GM23248 (cell line): Measurements from ENCODE around the gene KLHL41.

ENCODE experiments used
- EZH2 ChIP-seq: fragments of 200-600 bp; sonication (generic); IDR thresholded peaks from 2 replicates; pipeline ENCODE4 v1.6.1; 2018; ENCODE audit warnings: antibody characterized with exemption, mild to moderate bottlenecking; ENCODE audit not compliant: insufficient read depth, poor library complexity, severe bottlenecking
- EZH2phosphoT487 ChIP-seq: fragments of 200-600 bp; sonication (generic); IDR thresholded peaks from 2 replicates; pipeline ENCODE4 v1.6.1; 2018; ENCODE audit warnings: antibody characterized with exemption, moderate library complexity, mild to moderate bottlenecking, low read depth; ENCODE audit not compliant: insufficient read depth

DNA sequence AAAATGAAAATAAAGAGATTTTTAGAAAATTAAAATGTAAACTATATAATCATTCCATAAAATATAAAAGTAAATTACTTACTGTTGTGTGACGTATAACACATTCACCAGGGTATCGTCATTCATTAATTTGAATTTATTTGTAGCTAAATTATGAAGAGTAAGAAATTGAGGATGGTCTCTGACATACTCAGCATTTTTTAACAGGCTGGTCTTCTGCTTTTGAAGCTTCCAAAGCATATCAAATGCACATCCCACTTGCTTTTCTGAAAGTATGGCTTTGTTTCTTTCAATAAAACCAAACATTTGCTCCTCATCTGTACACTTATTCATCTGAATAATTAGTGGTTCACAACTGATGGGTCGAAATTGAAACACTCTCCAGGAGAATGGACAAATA lies 62.1 kb downstream of the KLHL41 start:
- TF ChIP-seq EZH2phosphoT487 (no peak), EZH2 (no peak)
